DND-41 (cell line): Measurements from ENCODE around the gene GTSE1.

Experiments used
- CTCF ChIP-seq: IDR thresholded peaks from 2 replicates; pipeline ENCODE4 v1.5.1; 2012; ENCODE audit warnings: borderline replicate concordance, low read length, moderate library complexity, mild to moderate bottlenecking; ENCODE audit not compliant: poor library complexity, severe bottlenecking; ENCODE audit errors: extremely low read depth
- EZH2 ChIP-seq: IDR thresholded peaks from 3 replicates; pipeline ENCODE4 v1.6.1; 2012; ENCODE audit warnings: borderline replicate concordance, low read depth, mild to moderate bottlenecking, moderate library complexity, low read length, inconsistent platforms; ENCODE audit not compliant: severe bottlenecking

- no peak for TF ChIP-seq CTCF
- TF ChIP-seq EZH2 = no peak
Observed at GRCh38 chr22:46350646-46351045, 54.0 kb downstream of the GTSE1 start.
